ENCODE results near the gene RANBP3L.
A peak's percentile ranks its signal among the peaks of the same experiment; 100 is the strongest.
"Not testable (repeated sequence)": the region's sequence is repeated elsewhere in the genome, so short reads cannot be mapped to it uniquely, and the experiment has no call there.

The RANBP3L gene

GRCh38 chr5:36301858-36302603 is at the start of gene RANBP3L:
Gene RANBP3L (minus strand): TSS chr5:36301902. CDS start chr5:36301416, 486 bp downstream.
- no peak for TF ChIP-seq CTCF (IDR thresholded peaks at IDR 0.05; ENCODE audit: control insufficient read depth, extremely low read depth, insufficient read depth)
- peak; percentile 78 for DNase-seq (ENCODE audit: low read depth)
- peak within 1 kb of the TSS; percentile 42 for H3K4me3 ChIP-seq (ENCODE audit: low read depth, low read length)

GRCh38 chr5:36346896-36347690 is 45.4 kb upstream of the RANBP3L start:
- H3K4me3 ChIP-seq (ENCODE audit: low read depth, low read length), result no peak overlapping the region
- DNase-seq (ENCODE audit: low read depth), result no peak
- no peak for TF ChIP-seq CTCF (IDR thresholded peaks at IDR 0.05; ENCODE audit: control insufficient read depth, extremely low read depth, insufficient read depth)

- no peak overlapping the region for H3K4me3 ChIP-seq (ENCODE audit: low read depth, low read length)
- no peak for DNase-seq (ENCODE audit: low read depth)
- no peak for TF ChIP-seq CTCF (IDR thresholded peaks at IDR 0.05; ENCODE audit: control insufficient read depth, extremely low read depth, insufficient read depth)
These were observed 43.2 kb upstream of the RANBP3L start for GRCh38 chr5:36344899-36345298.

GRCh38 chr5:36341720-36342119 is 40.0 kb upstream of the RANBP3L start:
- not testable (repeated sequence) for DNase-seq (ENCODE audit: low read depth)

GRCh38 chr5:36337597-36337996 is 35.9 kb upstream of the RANBP3L start:
- no peak overlapping the region for H3K4me3 ChIP-seq (ENCODE audit: low read depth, low read length)
- no peak for TF ChIP-seq CTCF (IDR thresholded peaks at IDR 0.05; ENCODE audit: control insufficient read depth, extremely low read depth, insufficient read depth)
- no peak for DNase-seq (ENCODE audit: low read depth)

More at GRCh38 chr5:36341720-36342119, 40.0 kb upstream of the RANBP3L start:
- not testable (repeated sequence) for H3K4me3 ChIP-seq (ENCODE audit: low read depth, low read length)

GRCh38 chr5:36334315-36334714 is 32.6 kb upstream of the RANBP3L start:
- TF ChIP-seq CTCF (IDR thresholded peaks at IDR 0.05; ENCODE audit: control insufficient read depth, extremely low read depth, insufficient read depth), result no peak
- DNase-seq (ENCODE audit: low read depth), result no peak
- H3K4me3 ChIP-seq (ENCODE audit: low read depth, low read length), result no peak overlapping the region

GRCh38 chr5:36332720-36333119 is 31.0 kb upstream of the RANBP3L start:
- H3K4me3 ChIP-seq (ENCODE audit: low read depth, low read length); DNase-seq (ENCODE audit: low read depth): not testable (repeated sequence)
